GM18498 (cell line): ENCODE measurements around the gene XRCC5.
A peak's percentile ranks its signal among the peaks of the same experiment; 100 is the strongest.
"Not testable (repeated sequence)": the region's sequence is repeated elsewhere in the genome, so short reads cannot be mapped to it uniquely, and the experiment has no call there.

ENCODE experiments used
- ATAC-seq: cut with Tn5 transposase; IDR thresholded peaks from one replicate; pipeline ENCODE4 v1.9.1; 2021; ENCODE audit warnings: mild to moderate bottlenecking, moderate library complexity; ENCODE audit not compliant: unreplicated experiment

The XRCC5 gene

DNA sequence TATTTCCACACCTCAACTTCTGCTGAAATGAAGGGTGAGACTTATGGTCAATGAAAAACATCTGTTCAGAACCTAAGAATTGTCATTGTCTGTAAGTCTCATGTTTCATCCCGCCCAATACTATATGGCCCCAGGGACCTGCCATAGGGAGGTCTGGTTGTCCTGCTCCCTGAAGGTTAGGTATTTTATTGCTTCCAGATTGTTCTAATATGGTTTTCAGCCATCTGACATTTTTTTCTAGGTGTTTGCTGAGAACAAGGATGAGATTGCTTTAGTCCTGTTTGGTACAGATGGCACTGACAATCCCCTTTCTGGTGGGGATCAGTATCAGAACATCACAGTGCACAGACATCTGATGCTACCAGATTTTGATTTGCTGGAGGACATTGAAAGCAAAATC, 7.3 kb downstream of the XRCC5 start:
- no peak for ATAC-seq

DNA sequence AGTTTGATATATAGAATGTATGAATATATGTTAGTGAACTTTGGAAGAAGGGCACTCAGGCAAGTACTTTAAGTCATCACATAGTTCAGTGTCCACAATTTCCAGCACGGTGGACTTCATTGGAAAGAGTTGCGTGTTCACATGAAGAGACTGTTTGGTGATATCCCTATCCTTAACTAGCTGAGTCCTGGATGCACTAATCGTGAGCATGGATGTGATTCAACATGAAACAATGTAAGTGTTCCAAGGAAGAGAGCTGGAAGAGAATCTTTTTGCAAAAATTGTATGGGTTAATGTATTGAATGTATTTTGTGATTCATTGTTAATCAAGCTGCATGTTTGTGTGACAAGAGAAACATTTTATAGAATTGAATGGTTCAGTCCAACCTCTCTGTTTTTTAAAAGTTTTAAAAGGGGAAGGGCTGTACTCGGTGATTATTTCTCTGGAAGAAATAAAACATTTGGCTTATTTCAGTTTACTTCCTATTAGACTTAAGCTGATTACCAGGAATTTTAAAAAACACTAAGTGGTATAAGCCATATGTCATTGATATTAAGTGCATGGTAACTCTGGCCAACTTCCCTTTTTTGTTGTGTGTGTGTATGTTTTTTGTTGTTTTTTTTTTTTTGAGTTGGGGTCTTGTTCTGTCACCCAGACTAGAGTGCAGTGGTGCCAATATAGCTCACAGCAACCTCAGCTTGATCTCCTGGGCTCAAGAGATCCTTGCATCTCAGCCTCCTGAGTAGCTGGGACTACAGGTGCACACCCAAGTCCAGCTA, 8.6 kb downstream of the XRCC5 start:
- ATAC-seq, result no peak

DNA sequence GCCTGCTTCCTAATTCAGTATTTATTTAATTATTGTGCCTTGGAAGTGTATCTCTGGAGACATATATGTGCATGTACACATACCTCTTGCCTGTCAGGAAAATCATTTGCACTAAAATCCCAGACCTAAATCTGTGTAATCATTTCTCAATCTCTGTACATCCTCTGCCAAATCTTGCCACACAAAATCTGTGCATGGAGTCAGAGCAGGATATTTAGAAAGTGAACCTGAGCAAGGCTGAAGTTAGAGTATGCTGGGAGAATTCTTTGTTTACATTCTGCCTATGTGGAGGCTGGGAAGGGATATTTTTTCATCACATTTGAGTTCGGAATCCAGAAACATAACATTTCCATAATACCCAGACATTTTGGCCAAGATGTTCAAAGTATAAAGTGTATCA, 9.3 kb downstream of the XRCC5 start:
- no peak for ATAC-seq

DNA sequence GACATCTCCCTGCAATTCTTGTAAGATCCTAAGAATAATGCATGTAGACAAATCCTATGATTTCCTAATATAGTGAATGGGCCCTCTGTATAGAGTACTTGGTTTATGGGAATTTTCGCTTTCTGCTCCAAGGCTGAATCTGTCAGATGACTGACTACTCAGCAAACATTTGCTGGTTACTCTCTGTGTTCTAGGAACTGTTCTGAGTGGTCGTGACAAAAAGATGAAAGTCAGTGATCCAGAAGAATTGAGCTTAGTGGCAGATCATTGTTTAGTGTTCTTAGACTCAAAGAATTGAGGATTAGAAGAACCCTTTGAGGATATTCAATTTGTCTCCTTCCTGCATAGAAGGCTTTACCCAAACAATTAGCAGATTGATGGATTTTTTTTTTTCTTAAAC, 10.0 kb downstream of the XRCC5 start:
- ATAC-seq, result no peak

DNA sequence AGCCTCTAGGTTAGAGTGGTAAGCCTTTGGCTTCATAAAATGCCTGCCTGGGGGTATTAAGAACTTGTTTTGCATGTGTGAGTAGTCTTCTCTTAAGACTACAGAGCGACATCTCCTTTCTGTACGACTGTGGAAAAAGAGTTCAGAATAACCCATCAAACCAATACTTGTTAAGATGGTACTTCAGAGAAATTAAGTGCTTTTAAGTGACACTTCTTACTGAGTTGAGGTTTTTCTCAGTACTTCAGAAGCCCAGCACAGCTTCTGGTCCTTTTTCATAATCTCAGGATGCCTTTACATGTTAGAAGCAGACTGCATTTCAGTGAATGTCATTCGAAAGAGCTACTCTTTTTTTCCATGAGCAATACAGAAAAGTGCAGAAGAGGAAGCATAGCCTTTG, 10.8 kb downstream of the XRCC5 start:
- ATAC-seq, result no peak

DNA sequence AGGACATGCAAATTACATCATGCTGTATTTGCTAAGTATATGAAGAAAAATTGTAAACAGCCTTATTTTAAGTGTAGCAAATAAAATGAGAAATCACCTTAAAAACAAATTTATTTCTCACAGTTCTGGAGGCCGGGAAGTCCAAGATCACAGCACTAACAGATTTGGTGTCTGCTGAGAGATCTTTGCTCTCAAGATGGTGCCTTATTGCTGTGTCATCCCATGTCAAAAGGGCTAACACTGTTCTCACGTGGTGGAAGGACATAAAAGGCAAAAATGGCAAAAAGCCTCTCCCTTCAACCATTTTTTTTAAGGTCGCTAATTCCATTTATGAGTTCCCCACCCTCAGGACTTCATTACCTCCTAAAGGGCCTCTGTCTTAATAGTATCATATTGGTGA, 12.1 kb downstream of the XRCC5 start:
- ATAC-seq, result no peak

DNA sequence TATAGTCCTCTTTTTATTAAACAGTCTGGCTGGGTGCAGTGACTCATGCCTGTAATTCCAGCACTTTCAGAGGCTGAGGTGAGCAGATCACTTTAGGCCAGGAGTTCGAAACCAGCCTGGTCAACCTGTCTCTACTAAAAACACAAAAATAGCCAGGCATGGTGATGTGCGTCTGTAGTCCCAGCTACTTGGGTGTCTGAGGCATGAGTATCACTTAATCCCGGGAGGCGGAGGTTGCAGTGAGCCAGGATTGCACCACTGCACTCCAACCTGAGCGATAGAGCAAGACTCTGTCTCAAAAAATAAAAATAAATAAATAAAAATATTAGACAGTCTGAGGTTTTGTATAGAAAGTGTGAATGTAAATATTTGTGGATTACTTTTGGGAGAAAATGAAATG, 17.8 kb downstream of the XRCC5 start:
- no peak for ATAC-seq

DNA sequence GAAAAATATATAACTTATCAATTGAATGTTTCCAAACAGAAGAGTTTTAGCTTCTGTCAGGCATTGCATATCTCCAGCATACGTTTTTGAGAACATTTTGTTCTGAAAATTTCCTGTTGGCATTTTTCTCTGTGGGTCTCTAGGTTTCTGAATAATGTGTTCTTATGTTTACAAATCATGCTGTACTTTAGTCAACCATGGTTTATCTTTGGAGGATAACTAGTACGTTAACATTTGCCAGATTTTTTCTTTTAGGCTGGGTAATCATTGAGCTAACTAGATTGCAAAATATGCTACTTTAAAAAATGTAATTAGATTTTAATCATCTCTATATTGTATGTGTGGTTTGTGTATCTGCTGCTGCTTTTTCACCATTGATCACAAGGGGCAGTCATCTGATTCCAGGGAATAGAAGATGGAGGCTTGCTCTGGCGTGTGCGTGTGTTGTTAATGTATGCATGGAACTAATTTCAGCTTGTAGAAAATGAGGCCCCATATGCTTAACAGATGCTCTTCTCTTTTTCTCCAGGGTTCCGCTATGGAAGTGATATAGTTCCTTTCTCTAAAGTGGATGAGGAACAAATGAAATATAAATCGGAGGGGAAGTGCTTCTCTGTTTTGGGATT, 21.3 kb downstream of the XRCC5 start:
- no peak for ATAC-seq

DNA sequence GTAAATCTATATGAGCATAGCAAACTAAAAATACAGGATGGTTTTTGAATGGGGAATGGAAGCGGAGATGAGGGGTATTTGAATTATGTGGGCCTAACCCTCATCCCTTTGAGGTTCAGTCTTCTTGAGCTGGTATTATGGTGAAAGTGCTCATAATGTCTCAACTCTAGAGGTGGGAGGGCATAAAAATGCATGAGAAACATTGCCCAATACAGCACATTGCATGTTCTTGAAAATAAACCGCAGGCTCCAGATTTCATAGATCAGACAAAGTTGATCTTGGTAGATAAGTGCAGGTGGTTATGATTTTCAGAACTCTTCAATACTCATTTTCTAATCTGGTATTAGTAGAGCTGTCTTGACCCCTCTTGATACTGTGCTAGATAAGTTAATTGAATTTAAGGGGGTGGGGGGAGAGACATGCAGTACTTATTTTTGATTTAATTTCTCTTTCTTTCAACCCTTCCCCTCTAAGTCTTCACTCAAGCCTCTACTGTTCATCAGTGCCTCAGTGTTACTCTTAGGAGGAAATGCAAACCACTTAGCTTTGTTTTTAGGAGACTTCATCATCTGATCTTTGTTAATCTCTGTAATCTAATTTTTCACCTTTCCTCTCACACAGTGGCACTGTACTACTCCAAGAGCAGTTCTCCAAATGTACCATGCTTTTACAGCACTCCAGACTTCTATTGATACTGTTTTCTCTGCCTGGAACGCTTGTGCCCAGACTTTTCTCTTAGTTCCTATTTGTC, 22.2 kb downstream of the XRCC5 start:
- ATAC-seq, result no peak

DNA sequence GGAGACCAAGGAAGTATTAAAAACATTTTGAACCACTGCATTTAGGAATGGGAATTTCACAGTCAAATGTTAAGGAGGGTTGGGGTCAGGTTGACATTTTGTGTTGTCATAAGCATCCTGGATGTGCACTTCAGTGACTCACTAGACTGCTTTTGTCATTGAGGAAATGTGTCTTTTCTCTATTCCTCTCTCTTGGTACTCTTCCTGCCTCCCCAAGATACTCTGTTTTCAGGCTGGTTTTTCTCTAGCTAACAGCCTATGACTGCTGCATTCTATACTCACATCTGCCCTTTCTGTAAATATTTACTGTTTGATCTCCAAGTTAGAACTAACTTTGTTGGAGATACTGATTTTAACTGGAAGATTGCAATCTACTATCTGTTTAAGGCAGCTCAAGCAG, 23.4 kb downstream of the XRCC5 start:
- ATAC-seq, result no peak

DNA sequence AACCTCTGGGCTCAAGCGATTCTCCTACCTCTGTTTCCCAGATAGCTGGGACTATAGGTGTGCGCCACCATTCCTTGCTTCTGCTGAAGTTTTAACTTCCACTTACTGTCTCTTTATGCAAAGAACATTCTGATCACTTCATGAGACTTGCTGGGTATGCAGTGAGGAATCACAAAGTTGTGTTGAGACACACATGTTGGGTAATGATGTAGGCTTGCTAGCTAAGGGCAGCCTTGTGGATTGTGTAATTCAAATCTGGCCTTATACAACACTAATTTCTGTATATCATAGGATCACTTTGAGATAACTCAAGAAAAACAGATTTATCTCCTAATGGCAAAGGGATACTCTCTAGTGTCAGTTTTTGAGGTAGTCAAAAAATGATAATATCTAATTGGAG, 24.2 kb downstream of the XRCC5 start:
- no peak for ATAC-seq

DNA sequence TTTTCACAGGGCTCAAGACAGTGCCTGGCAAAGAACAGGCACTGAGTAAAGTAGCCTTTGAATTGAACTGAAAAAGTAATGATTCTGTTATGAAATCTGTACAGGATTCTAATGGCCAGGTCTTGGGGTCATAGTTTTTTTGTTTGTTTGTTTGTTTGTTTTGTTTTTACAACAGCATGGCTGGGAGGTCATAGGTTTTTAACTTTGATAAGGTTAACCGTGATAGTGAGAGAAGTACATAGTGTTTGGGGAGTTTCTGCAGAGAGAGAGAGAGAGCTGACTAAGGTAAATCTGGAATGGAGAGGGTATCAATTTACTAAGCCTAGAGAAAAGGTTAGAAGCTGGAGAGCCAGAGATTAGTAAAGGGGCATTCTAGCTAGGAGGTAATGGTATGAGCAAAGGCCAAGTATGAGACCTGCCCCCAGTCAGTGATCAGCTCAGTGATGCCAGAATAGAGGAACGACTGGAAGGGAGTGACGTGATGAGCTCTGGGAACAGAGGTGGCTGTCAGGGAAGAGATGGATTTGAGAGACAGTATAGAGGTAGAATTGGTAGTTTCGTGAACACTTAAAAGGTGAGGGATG, 25.9 kb downstream of the XRCC5 start:
- ATAC-seq, result no peak

DNA sequence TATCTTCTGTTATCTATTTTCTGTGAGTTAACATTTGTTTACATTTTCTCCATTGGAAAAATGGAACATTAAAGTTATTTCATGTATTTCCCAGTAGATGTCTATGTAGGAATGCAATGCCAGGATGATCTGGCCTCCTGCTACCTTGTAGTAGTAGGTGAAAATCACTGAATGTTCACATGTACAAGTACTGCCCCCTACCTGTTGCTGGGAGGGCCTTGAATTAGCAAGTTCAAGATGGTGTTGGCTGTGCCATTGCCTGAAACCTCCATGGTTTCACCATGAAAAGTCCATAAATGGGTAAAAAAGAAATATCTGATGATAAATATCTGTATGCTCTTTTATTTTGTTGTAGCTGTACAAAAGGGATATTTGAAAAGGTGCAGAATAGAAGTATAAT, 30.7 kb downstream of the XRCC5 start:
- ATAC-seq, result no peak

DNA sequence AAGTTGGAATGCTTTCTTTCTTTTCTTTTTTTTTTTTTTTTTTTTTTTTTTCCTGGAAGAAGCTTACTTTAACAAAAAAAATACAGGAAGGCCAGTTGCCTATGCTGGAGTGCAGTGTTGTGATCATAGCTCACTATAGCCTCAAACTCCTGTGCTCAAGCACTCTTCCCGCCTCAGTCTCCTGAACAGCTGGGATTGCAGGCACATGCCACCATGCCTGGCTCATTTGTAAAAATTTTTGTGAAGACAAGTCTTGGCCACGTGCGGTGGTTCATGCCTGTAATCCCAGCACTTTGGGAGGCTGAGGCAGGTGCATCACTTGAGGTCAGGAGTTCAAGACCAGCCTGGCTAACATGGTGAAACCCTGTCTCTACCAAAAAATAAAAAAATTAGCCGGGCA, 32.4 kb downstream of the XRCC5 start:
- not testable (repeated sequence) for ATAC-seq

DNA sequence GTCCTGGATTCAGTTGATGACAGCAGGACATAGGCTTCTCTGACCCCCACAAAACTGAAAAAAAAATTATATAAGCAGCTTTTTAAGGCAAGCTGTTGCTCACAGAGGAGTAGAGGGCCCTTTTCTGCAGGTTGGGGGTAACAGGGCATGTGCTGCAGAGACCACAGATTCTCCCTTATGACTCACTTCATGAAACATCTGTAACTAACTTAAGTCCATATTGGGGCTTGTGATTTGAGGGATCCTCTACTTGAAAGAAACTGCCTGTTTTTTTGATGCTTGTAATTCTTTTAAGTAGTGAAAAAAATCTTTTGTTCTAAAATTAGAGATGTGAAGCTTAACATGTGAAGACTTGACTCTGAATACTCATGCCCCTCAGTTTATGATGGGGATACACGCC, 33.4 kb downstream of the XRCC5 start:
- ATAC-seq, result peak; percentile 98

DNA sequence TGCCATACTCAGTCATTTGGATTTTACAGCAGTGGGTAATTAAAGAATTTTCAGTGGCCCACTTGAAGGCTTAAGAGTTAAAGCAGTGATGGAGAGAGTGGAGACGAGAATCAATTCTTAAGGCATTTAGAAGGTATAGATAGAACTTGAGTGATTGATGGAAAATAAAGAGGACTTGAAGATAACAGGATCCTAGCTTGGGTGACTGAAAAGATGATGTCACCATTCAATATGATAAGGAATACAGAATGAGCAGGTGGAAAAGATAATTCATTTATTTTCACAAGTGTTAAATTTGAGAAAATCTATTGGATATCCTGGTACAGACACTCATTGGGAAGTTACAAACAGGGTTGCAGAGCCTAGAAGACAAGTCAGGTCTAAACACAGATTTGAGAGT, 35.2 kb downstream of the XRCC5 start:
- ATAC-seq, result no peak

DNA sequence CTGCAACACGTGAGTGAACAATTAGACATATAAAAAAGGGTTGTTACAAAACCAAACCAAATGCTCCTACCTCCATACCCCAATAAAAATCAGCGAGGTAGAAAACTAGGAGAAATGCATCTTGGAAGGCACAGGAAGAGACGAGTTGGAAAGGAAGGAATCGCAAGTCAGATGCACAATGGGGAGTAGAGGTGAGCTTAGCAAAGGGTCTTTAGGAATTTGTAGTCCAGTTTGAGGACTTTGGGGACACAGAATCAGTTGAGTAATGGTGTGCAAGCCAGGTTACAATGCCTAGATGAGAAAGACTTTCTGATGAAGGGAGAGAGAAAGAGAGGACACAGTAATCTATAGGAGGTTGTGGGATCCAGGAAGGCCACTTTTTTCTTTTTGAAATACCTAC, 35.7 kb downstream of the XRCC5 start:
- ATAC-seq, result no peak

DNA sequence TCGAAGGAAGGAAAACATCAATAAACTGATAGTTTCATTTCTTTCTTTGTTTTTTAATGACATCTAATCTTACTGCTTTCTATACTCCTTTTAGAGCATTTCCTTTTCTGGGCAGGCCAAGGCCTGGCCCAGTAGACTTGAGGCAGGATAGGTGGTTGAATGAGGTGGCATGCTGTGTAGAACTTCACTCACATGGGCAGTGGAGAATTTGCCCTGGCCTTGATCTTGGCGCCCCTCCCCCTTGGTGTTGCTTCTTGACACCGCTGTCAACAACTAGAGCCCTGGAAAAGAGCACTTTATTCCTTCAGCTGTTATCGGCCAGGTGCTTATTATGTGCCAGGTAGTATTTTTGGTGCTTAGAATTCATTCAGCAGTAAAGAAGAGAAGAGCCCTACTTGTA, 37.4 kb downstream of the XRCC5 start:
- no peak for ATAC-seq

DNA sequence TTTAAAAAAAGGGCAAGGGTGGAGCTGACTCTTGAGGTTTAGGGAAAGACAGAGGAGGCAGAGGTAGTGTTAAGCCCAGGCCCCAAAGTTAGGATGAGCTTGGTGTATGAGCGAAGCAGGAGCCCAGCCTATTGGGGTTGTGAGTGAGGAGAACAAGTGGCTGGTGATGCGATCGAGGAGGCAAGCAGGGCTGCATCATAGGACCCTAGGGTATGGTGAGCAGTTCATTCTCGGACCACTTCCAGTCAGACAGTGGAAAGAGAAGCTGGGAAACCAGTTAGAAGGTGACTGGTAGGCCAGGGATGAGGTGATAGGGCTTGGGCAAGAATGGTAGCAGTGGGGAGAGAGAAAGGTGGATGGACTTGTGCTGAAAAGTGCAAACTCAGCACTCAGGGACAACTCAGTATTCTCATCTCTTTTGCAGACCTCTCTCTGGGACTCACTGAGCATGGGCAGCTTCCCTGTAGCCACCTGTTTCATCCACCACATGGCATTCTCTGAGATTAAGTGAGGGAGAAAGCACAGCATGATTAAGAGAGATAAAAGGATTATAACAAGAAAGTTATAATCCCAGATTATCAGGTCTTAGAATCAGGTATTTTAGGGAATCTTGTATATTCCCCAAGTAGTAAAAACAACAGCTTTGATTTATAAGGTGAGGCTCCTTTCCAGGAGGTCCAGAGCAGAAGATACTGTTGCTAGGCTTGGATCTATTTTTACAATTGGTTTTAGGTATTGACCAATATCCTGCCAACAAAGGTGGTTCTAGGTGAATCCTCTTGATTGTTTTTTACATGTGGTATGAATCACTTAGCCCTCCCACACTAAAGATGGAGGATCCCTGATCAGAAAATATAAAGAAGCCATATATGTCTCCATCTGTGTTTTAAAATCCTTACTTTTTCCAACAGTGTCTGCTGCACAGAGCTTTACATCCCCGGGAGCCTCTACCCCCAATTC, 38.3 kb downstream of the XRCC5 start:
- ATAC-seq, result no peak

DNA sequence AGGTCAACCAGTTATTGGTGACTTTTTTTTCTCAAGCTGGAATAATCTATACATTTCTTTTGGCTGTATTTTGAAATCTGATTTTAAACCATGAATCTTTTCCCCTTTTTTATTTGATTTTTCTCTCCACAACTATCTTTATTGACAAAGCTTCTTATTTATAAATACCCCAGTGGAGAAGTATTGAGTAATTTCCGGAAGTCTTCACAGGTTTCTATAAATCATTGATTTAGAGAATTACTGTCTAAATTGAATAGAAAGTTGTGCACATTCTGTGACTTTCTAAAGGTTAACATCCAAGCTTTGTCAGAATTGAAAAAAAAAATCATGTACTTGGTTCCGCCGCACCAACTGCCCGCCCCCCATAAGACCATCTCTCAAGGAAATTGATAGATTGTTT, 39.8 kb downstream of the XRCC5 start:
- no peak for ATAC-seq

DNA sequence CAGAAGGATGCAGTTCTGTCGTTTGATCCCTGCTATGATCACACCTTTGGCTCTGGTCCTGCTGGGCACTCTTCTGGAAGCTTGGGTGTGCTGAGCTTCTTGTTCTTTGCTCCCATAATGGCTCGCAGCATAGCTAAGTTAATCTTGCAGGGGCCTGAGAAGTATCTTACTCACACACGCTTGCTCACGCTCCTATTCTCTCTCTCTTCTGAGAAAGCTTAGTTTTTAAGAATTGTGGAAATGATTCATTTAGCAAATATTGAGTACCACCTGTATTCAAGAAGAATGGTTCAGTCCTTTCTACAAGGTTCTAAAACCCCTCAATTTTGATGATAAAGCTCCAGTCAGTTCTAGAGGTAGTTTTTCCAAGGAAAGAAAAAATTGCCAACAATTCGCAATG, 40.6 kb downstream of the XRCC5 start:
- no peak for ATAC-seq
